GM21367 (cell line): Measurements from ENCODE around the gene GSTP1.
"Not testable (repeated sequence)": the region's sequence is repeated elsewhere in the genome, so short reads cannot be mapped to it uniquely, and the experiment has no call there.

Experiments used
- ATAC-seq: cut with Tn5 transposase; IDR thresholded peaks from one replicate; pipeline ENCODE4 v1.9.1; 2021; ENCODE audit not compliant: unreplicated experiment

GSTP1 gene

GRCh38 chr11:67583247-67584204 lies at the start of gene GSTP1:
Gene GSTP1 (plus strand): TSS chr11:67583812. CDS start chr11:67583844, 32 bp downstream.
- ATAC-seq = peak; percentile 57

DNA sequence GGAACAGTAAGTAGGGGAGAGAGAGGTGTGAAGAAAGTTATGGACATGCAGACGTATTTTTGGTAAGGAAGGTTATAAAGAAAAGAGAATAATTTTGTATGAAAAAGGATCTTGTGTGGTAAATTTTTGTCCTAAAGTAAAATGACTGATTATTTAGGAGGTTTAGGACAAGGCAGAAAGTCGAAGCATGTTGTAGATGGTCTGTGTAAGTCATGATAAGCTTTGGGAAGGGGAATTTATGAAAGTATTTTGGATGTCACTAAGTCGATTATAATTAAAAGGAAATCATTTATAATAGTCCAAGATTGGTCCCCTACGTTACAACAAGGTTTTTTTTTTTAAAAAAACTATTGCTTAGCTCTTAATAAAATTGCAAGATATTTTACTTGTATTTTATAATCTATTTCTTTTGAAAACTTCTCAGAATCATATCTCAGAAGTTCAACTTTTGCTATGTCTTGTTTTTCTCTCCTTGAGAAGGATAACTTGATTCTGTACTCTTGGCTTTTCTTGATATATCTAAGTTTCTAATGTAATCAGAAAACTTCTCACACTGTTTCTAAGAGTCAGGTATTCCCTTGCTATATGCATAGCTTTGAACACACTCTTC lies 49.4 kb upstream of the GSTP1 start:
- ATAC-seq = no peak

GRCh38 chr11:67535561-67535960 lies 48.1 kb upstream of the GSTP1 start:
- ATAC-seq = no peak

- no peak for ATAC-seq
These were observed 45.3 kb upstream of the GSTP1 start for GRCh38 chr11:67538306-67538705.

DNA sequence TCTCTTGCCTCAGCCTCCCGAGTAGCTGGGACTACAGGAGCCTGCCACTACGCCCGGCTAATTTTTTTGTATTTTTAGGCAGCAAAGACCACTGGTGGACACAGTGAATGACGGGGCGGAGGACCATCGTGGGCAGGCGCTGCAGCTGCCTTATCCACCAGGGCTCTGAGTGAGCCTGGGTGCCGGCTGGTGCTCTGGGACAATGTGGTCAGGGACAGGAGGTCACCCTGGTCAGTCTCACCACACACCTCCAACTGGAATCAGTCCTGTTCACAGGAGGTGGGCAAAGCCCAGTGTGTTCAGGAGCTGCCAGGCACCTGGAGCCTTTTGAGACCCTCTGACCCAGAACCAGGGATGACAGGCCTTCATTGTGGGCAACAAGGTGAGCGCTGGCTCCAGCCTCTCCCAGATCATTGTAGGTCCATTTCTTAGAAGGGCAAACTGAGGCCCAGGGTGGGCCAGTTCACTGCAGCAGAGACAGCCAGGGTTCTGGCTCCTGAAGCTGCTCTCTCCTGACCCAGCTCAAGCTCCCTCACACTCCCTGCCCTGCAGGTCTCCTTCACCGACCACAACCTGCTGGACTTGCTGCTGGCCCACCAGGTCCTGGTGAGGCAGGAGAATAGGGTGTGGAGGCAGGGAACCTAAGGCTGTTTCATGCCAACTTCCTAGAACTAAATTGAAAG lies 44.6 kb upstream of the GSTP1 start:
- no peak for ATAC-seq

- ATAC-seq = no peak
These were observed 44.1 kb upstream of the GSTP1 start for GRCh38 chr11:67539550-67539949.

GRCh38 chr11:67541198-67541597 lies 42.4 kb upstream of the GSTP1 start:
- ATAC-seq = no peak

DNA sequence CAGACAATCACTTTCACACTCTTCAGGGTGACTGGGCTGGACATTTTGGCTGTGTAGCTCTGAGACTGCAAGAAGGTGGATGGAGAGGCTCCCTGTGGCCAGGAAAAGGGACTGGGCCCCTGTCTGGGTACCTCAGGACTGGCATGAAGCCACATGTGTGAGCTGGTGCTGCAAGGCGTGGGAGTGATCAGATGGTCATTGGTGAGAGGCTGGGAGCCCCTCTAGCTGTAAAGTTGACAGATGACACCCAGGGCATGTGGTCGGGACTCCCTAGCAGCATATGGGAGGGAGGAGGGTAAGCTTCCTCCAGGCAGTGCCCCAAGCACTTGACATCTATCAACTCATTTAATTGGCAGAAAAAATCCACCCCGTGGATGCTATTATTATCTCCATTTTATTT lies 41.4 kb upstream of the GSTP1 start:
- ATAC-seq = no peak

- no peak for ATAC-seq
These were observed 40.6 kb upstream of the GSTP1 start for GRCh38 chr11:67542971-67543370.

DNA sequence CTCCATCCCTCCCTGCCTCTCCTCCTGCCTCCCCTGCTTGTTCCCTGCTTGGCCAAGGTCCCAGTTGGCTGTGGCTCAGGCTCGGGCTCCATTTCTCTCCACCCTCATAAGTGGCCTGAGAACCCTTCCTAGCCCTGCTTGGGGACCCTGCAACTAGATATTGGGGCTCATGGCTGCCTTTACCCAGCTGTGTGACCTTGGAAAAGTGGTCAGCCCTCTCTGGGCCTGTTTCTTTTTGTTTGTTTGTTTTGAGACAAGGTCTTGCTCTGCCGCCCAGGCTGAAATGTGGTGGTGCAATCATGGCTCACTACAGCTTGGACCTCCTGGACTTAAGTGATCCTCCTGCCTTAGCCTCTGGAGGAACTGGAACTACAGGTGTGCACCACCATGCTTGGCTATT lies 40.0 kb upstream of the GSTP1 start:
- no peak for ATAC-seq

- no peak for ATAC-seq
These were observed 38.9 kb upstream of the GSTP1 start for GRCh38 chr11:67544616-67545242.

DNA sequence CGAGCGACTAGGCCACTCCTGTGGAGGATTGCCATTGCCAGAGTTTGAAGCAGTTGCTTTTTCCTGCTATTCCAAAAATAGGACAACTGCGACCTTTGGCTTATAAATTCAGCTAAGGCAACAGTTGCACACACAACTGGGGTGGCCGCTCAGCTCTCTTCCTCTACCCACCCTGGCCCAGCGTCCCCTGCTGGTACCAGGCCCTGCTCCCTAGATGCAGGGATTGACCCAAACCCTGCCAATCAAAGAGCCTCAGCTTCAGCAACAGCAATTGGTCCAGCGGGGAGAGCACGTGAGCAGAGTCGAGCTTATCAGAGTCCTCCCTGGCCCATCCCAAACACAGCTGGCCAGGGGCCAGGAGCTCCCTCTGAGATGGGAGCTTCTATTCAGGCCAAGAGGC lies 38.3 kb upstream of the GSTP1 start:
- ATAC-seq = no peak

DNA sequence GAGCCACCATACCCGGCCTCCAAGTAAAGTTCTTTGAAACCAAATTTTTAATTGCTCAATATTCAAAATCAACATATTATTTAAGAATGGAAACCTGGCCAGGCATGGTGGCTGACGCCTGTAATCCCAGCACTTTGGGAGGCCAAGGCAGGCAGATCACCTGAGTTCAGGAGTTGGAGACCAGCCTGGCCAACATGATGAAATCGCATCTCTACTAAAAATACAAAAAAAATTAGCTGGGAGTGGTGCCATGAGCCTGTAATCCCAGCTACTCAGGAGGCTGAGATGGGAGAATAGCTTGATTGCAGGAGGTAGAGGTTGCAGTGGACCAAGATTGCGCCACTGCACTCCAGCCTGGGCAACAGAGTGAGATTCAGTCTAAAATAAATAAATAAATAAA lies 35.5 kb upstream of the GSTP1 start:
- ATAC-seq = not testable (repeated sequence)

- ATAC-seq = no peak
These were observed 35.0 kb upstream of the GSTP1 start for GRCh38 chr11:67548555-67549110.

GRCh38 chr11:67551127-67551526 lies 32.5 kb upstream of the GSTP1 start:
- no peak for ATAC-seq

GRCh38 chr11:67551697-67552096 lies 31.9 kb upstream of the GSTP1 start:
- not testable (repeated sequence) for ATAC-seq

DNA sequence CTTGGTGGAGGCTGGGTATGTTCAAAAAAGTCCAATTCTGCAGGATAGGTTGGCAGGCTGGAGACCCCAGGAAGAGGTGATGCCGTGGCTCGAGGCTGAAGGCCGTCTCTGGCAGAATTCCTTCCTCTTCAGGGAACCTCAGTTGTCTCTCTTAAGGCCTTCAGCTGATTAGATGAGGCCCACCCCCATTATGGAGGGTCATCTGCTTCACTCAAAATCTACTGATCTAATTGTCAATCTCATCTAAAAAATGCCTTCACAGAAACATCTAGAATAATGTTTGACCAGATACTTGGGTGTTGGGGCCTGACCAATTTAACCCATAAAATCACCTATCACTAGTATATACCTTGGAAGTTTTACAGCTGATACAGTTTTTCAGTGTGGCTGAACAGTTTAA lies 27.4 kb upstream of the GSTP1 start:
- ATAC-seq = no peak

- no peak for ATAC-seq
These were observed 25.4 kb upstream of the GSTP1 start for GRCh38 chr11:67558084-67558772.

DNA sequence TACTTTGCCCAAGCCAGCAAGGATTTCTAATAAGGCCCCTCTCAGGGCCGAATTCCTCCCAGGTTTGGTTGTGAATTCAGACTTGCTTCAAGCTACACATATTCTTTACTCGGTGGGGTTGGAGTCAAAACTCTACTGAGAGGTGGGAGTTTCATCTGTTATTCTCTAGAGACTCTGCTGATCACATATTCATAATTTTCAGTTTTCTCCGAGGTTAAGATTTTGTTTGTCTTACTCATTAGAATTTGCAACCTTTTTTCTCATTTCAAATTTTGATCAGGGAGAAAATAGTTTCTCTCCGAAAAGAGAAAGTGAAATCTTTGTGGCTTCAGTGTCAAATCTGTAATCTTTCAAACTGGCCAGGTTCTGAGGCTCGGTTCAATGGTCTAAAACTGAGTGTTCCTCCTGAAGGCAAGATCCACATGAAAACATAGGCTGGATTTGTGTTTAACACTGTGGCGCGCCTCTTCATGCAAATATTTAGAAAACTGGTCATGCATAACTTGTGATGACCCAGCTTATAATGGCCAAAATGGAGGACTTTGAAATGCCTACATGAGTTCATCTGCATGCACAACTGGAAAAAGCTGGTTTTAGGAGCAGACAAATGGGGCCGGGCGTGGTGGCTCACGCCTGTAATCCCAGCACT lies 21.5 kb upstream of the GSTP1 start:
- peak; percentile 44 for ATAC-seq
